ENCODE results near the gene CCL19.
A peak's percentile ranks its signal among the peaks of the same experiment; 100 is the strongest.

Gene CCL19

GRCh38 chr9:34694811-34695210, 3.7 kb upstream of the CCL19 start:
- no peak for DNase-seq (ENCODE audit: low read depth)

- DNase-seq (ENCODE audit: low read depth), result no peak
Observed at GRCh38 chr9:34693560-34693959, 2.5 kb upstream of the CCL19 start.

GRCh38 chr9:34691936-34692315, 850 bp upstream of the CCL19 start:
- DNase-seq (ENCODE audit: low read depth), result no peak

DNA sequence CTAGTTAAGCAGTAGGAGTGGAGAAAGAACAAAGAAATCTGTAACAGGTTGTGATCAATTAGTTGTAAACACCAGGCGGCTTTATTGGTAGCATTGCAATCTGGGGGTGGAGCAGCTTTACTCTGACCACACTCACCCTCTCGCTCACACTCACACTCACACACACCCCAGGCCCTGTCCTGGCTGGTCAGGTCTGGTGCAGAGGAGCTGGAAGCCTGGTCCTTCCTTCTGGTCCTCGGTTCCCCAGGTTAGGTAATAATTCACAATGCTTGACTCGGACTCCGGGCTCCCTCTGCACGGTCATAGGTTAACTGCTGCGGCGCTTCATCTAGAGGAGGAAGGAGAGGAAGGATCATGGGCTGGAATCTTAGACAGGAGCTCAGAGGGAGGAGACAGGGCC, 1.6 kb downstream of the CCL19 start:
- no peak for DNase-seq (ENCODE audit: low read depth)

- DNase-seq (ENCODE audit: low read depth), result no peak
Observed at GRCh38 chr9:34689116-34689470, 2.0 kb downstream of the CCL19 start.

GRCh38 chr9:34688329-34689115, 2.6 kb downstream of the CCL19 start:
- DNase-seq (ENCODE audit: low read depth), result no peak

- DNase-seq (ENCODE audit: low read depth), result no peak
Observed at GRCh38 chr9:34687276-34688030, 3.6 kb downstream of the CCL19 start.

GRCh38 chr9:34686732-34687131, 4.3 kb downstream of the CCL19 start:
- no peak for DNase-seq (ENCODE audit: low read depth)

GRCh38 chr9:34686231-34686630, 4.8 kb downstream of the CCL19 start:
- DNase-seq (ENCODE audit: low read depth), result no peak

DNA sequence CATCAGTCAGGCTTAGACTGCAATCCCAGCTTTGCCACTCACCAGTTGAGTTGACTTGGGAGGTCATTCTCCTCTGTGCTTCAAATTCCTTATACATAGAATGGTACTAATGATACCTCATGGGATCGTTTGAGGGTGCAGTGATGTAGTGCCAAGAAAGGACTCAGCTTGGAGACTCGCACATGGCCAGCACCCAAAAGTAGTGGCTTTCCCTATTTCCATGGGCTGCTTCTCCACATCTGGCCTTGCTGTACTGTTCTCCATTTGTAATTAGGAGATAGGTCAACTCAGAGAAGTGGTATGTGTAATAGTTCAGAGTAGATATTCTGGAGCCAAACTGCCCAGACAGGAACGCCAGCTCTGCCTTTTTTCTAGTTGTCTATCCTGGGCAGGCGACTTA, 5.5 kb downstream of the CCL19 start:
- DNase-seq (ENCODE audit: low read depth), result no peak

DNA sequence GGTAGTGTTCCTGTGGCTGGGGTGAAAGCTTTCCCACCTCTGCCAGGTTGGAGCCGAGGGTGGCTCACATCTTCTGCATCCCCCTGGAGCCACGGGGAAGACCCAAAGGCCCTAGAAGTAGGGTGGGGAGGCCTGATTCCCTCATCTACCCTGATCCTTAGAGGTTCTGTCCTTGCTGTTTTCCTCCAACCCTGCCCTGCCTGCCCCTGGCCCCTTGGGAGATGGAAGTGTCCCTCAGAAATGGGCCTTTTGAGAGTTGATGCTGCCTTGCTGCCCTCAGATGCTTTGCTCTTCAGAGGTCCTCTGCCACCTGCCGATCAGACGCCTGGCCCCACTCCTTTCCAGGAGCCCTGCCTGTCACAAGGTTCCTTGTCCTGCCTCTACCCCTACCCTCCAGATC, 6.3 kb downstream of the CCL19 start:
- no peak for DNase-seq (ENCODE audit: low read depth)

DNA sequence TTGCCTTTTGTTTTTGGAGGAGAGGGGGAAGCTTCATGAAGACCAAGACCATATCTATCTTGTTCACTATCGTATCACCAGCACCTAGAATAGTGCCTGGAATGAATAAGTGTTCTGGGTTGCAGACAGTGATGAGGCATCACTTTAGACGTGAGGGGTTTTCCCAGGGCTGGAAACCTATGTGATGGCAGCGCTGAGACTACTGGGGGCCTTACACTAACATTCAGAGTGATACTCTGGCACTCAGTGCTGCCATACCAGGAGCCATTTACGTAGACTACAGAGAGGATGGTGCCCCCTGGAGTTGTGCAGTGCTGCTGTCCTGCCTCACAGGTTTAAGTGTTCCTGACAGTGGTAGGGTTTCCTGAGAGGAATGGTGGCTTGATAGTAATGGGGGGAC, 6.9 kb downstream of the CCL19 start:
- no peak for DNase-seq (ENCODE audit: low read depth)

GRCh38 chr9:34675869-34676268, 15.2 kb downstream of the CCL19 start:
- DNase-seq (ENCODE audit: low read depth), result no peak

GRCh38 chr9:34675048-34675714, 15.9 kb downstream of the CCL19 start:
- DNase-seq (ENCODE audit: low read depth), result no peak

DNA sequence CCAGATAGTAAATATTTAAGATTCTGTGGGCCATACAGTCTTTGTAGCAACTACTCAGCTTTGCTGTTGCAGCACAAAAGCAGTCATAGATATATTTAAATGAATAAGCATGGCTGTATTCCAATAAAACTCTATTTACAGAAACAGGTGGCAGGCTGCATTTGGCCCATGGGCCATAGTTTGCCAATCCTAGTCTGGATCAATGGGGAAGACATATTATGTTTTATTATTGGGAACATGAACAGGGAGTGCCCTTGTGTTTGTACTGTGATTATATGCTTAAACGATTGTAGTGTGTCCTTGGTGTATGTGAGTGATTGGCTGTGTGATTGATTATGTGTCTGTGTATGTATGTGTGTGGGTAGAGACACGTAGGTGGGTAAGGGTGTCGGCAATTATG, 16.6 kb downstream of the CCL19 start:
- no peak for DNase-seq (ENCODE audit: low read depth)

GRCh38 chr9:34671307-34671706, 19.8 kb downstream of the CCL19 start:
- no peak for DNase-seq (ENCODE audit: low read depth)

DNA sequence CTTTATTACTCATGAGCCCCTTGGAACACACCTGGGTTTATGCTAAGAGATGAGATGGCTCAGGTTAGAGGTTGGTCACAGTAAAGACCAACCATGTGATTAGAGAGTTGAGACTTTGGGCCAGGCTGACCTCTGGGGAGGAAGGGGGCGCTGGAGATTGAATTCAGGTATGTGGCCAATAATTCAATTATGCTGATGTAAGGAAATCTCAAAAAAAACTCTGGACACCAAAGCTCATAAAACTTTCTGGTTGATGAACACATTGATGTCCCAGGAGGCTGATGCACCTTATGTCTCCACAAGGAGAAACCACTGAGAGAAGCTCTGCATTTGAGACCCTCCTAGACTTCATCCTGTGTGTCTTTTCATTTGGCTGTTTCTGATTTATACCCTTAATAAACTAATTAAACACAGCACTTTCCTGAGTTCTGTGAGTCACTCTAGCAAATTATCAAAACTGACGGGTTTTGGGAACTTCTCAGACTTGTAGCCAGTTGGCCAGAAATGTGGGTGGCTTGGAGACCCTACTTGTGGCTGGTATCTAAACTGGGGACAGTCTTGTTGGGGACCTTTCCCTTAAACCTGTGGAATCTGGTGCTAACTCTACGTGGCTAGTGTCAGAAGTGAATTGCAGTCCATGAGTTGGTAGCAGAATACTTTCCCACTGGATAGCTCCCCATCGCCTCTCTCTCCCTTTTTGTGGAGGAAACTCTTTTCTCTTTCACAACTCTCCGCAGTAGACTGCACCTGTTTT, 21.1 kb downstream of the CCL19 start:
- no peak for DNase-seq (ENCODE audit: low read depth)

DNA sequence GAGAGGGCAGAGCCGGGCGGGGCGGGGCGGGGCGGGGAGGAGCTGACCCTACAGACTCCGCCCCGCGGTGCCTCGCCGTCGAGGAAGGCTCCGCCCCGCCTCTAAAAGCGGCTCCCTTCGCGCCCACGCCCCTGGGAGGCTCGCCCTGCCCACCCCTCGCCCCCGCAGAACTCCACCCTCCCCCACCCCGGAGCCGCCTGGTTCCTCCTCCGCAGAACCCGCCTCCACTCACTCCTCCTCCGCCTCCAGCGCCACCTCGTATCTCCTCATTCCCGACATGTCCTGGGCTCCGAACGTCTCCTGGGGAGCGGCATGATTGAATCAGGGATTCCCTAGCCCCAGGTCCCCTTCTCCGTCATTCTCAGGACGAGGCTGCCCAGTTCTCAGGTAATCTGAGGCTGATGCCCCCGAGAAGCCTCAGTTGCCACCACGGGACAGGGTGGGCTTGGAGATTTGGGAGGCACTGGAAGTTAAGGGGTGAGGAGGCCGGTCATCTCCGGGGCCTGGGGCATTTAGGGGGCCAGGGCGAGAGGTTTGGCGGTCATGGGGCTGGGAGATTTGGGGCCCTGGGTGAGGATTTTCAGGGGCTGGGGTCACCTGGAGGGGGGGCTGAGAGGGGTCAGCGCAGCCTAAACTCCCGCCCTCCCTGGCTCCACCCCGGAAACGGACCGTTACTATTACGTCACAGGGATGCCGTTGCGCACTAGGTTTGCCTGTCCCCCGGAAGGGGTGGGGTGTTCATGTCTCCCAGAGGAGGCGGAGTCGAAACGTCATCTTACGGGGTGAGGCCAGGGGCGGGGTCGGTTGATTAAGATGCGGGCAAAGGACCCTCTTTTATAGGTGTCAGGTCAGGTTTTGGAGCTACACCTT, 25.5 kb downstream of the CCL19 start:
- DNase-seq (ENCODE audit: low read depth), result peak; percentile 93

DNA sequence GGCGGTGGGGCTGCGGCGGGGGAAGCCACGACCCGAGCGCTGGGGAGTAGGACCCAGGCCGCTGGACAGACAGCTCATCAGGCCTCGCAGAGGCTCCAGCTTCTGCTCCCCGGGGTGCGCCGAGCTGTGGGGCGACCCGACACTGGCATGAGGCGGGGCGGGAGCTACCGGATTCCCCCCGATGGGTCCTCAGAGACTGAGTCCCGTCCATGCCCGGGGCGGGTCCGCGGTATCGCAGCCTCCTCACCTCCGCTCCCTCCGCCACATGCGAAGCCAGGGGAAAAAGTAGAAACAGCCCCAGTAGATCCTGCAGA, 26.1 kb downstream of the CCL19 start:
- no peak for DNase-seq (ENCODE audit: low read depth)

DNA sequence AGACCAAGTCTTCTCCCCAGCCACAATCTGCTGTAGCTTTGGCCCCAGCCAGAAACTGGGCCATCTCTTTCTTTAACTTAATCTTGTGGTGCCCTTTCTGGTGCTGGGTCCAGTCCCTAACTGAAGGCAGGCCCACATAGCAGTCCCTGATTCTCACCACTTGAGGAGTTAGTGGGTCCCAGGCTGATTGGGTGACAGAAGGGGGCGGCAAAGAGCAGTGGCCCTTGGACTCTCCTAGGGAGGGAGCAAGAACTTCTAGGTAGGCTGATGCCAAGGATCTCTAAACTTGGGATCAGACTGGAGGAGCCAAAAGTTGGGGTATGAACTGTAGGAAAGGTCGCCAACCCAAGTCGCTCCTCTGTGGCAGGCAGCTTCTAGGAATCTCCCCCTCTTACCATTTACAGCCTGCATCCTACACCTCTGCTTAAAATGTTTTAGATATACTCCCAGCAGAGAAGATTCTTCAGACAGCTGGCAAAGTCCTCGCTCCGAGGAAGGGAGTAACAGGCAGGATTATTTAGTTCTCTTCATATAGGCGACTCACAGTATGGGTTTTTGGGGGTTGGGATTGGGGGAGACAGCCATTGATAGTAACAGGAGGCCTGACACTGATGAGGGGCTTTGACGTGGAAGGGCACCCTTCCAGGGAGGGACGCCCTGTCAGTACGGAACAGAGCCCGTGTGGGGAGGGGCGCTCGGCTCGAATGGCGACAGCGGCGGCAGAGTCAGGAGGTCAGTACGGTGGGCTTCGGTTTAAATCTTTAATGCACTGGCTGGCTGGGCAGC, 26.6 kb downstream of the CCL19 start:
- peak; percentile 65 for DNase-seq (ENCODE audit: low read depth)

GRCh38 chr9:34663303-34663605, 27.8 kb downstream of the CCL19 start:
- DNase-seq (ENCODE audit: low read depth), result no peak

All from stromal cell of bone marrow (primary cell).